MM.1S (cell line): ENCODE data around the gene ZNF710.

ENCODE experiments used
- DNase-seq: peaks from one replicate; pipeline ENCODE4 v3.0.0-alpha.2; 2015
- H2AFZ ChIP-seq: fragments of 300-600 bp; sonication (generic); 2 replicates; pipeline ENCODE4 v1.6.0; 2016; ENCODE audit warnings: antibody characterized with exemption, low read length
- H3F3A ChIP-seq: fragments of 300-600 bp; sonication (generic); 2 replicates; pipeline ENCODE4 v1.6.1; 2016; ENCODE audit warnings: mild to moderate bottlenecking, antibody characterized with exemption, low read length, moderate library complexity, mixed read lengths; ENCODE audit not compliant: insufficient read depth
- H3K27ac ChIP-seq: fragments of 300-600 bp; sonication (generic); 2 replicates; pipeline ENCODE4 v1.5.1; 2016; ENCODE audit warnings: mild to moderate bottlenecking, low read length
- H3K27me3 ChIP-seq: fragments of 300-600 bp; sonication (generic); replicated peaks from 2 replicates; pipeline ENCODE4 v1.6.0; 2016; ENCODE audit warnings: low read length; ENCODE audit not compliant: insufficient read depth
- H3K36me3 ChIP-seq: fragments of 300-600 bp; sonication (generic); replicated peaks from 2 replicates; pipeline ENCODE4 v1.6.1; 2016; ENCODE audit warnings: mild to moderate bottlenecking, low read length, mixed read lengths; ENCODE audit not compliant: insufficient read depth
- H3K4me1 ChIP-seq: fragments of 300-600 bp; sonication (generic); 2 replicates; pipeline ENCODE4 v1.6.1; 2016; ENCODE audit warnings: low read length, mixed read lengths
- H3K4me2 ChIP-seq: fragments of 300-600 bp; sonication (generic); 2 replicates; pipeline ENCODE4 v1.6.0; 2016; ENCODE audit warnings: low read depth, low read length
- H3K4me3 ChIP-seq: fragments of 300-600 bp; sonication (generic); 2 replicates; pipeline ENCODE4 v1.5.1; 2016; ENCODE audit warnings: low read length, mixed read lengths
- H3K79me2 ChIP-seq: fragments of 300-600 bp; sonication (generic); 2 replicates; pipeline ENCODE4 v1.6.1; 2016; ENCODE audit warnings: mixed run types, low read length, mixed read lengths
- H3K9ac ChIP-seq: fragments of 300-600 bp; sonication (generic); 2 replicates; pipeline ENCODE4 v1.6.1; 2016; ENCODE audit warnings: low read length, mixed read lengths
- H3K9me2 ChIP-seq: fragments of 300-600 bp; sonication (generic); replicated peaks from 2 replicates; pipeline ENCODE4 v1.6.1; 2016; ENCODE audit warnings: mild to moderate bottlenecking, low read length, mixed read lengths; ENCODE audit not compliant: insufficient read depth
- H3K9me3 ChIP-seq: fragments of 300-600 bp; sonication (generic); replicated peaks from 2 replicates; pipeline ENCODE4 v1.6.1; 2016; ENCODE audit warnings: mild to moderate bottlenecking, low read length, mixed read lengths; ENCODE audit not compliant: insufficient read depth
- H4K20me1 ChIP-seq: fragments of 300-600 bp; sonication (generic); 2 replicates; pipeline ENCODE4 v1.6.1; 2016; ENCODE audit warnings: mild to moderate bottlenecking, low read length, moderate library complexity, mixed read lengths; ENCODE audit not compliant: insufficient read depth
- CTCF ChIP-seq: fragments of 300-600 bp; sonication (generic); IDR thresholded peaks from 2 replicates; pipeline ENCODE4 v1.5.1; 2016; ENCODE audit warnings: antibody characterized with exemption, low read length, mixed read lengths
- EZH2 ChIP-seq: fragments of 300-600 bp; sonication (generic); optimal IDR thresholded peaks from 2 replicates; pipeline ENCODE3; 2017; ENCODE audit warnings: low read depth, mild to moderate bottlenecking, antibody characterized with exemption, low read length, mixed read lengths
- EZH2phosphoT487 ChIP-seq: fragments of 300-600 bp; sonication (generic); IDR thresholded peaks from 2 replicates; pipeline ENCODE4 v1.6.1; 2018; ENCODE audit warnings: antibody characterized with exemption, low read length

Gene ZNF710

GRCh38 chr15:90084876-90085423, 83.8 kb downstream of the ZNF710 start:
- Histone ChIP-seq H3K79me2 (peaks cover 50% of the 10 kb centered on the region), H2AFZ (no peak overlapping the region), H3K27me3 (no peaks in the 10 kb centered on the region), H3K4me1 (peaks cover 23% of the 10 kb centered on the region), H3K9me2 (no peaks in the 10 kb centered on the region), H3K9ac (no peak overlapping the region), H3K36me3 (no peaks in the 10 kb centered on the region; the same call in 1 of the 2 replicates), H3K4me2 (no peak overlapping the region), H3K9me3 (no peaks in the 10 kb centered on the region), H3K4me3 (no peak overlapping the region), H3F3A (peaks cover 24% of the 10 kb centered on the region; the same call in 1 of the 2 replicates), H4K20me1 (no peaks in the 10 kb centered on the region), H3K27ac (peak overlapping the region; percentile 0; the same call in 1 of the 2 replicates)
- TF ChIP-seq EZH2 (no peak), CTCF (no peak), EZH2phosphoT487 (no peak)
- no peak for DNase-seq

GRCh38 chr15:90085565-90085964, 84.4 kb downstream of the ZNF710 start:
- Histone ChIP-seq H3K4me2 (no peak overlapping the region), H2AFZ (no peak overlapping the region), H3K79me2 (peaks cover 56% of the 10 kb centered on the region), H3K4me3 (no peak overlapping the region), H3K4me1 (peaks cover 23% of the 10 kb centered on the region), H3F3A (peaks cover 24% of the 10 kb centered on the region; the same call in 1 of the 2 replicates), H3K27me3 (no peaks in the 10 kb centered on the region), H4K20me1 (no peaks in the 10 kb centered on the region), H3K9ac (no peak overlapping the region), H3K36me3 (no peaks in the 10 kb centered on the region; the same call in 1 of the 2 replicates), H3K9me2 (no peaks in the 10 kb centered on the region), H3K27ac (peak overlapping the region; percentile 0; the same call in 1 of the 2 replicates), H3K9me3 (no peaks in the 10 kb centered on the region)
- TF ChIP-seq CTCF: no peak
- DNase-seq: no peak

- Histone ChIP-seq H2AFZ (no peak overlapping the region), H3K9ac (no peak overlapping the region), H3F3A (peaks cover 24% of the 10 kb centered on the region; the same call in 1 of the 2 replicates), H3K36me3 (no peaks in the 10 kb centered on the region; the same call in 1 of the 2 replicates), H3K27ac (peak overlapping the region; percentile 20; the same call in 1 of the 2 replicates), H3K4me2 (no peak overlapping the region), H3K9me2 (no peaks in the 10 kb centered on the region), H3K4me3 (no peak overlapping the region), H4K20me1 (no peaks in the 10 kb centered on the region), H3K79me2 (peaks cover 63% of the 10 kb centered on the region), H3K9me3 (no peaks in the 10 kb centered on the region), H3K27me3 (no peaks in the 10 kb centered on the region), H3K4me1 (peaks cover 23% of the 10 kb centered on the region)
- TF ChIP-seq CTCF (peak; percentile 91), EZH2phosphoT487 (no peak)
- DNase-seq: peak; percentile 57
Measured at GRCh38 chr15:90086868-90087268, 85.7 kb downstream of the ZNF710 start.
